Activated B cell treated with CpG ODN at 0.5 μM for 24 hours (primary cell): ENCODE data around the gene POP7. TPM values are rescaled to one million over a fixed set of nuclear protein-coding genes. Genes with fewer than 3 reads are reported as not detected.

ENCODE experiments used
- ATAC-seq: fragments of 200-7000 bp; cut with Tn5 transposase; one replicate; pipeline ENCODE4 v1.10.0; 2021; ENCODE audit warnings: low read depth, mild to moderate bottlenecking, moderate library complexity
- CTCF ChIA-PET: fragments of 350-600 bp; sonication (Branson Sonifier 250); formaldehyde crosslinking; loops from one replicate; lab custom pipeline; 2021; ENCODE audit warnings: antibody characterized with exemption; lab: Charles Lee
- POLR2A ChIA-PET: fragments of 350-600 bp; sonication (Branson Sonifier 250); formaldehyde crosslinking; loops from one replicate; lab custom pipeline; 2021; ENCODE audit warnings: antibody characterized with exemption; lab: Charles Lee
- DNase-seq: peaks from one replicate; pipeline ENCODE4 v3.0.0; 2022
- H3K27ac Mint-ChIP-seq: one replicate; pipeline ENCODE4 v1.8.0; 2020; ENCODE audit warnings: mixed read lengths
- H3K27me3 Mint-ChIP-seq: one replicate; pipeline ENCODE4 v1.8.0; 2021; ENCODE audit warnings: mixed read lengths
- H3K36me3 Mint-ChIP-seq: one replicate; pipeline ENCODE4 v1.8.0; 2021; ENCODE audit warnings: low read depth, mixed read lengths
- H3K4me1 Mint-ChIP-seq: one replicate; pipeline ENCODE4 v1.8.0; 2021; ENCODE audit warnings: mixed read lengths
- H3K4me3 Mint-ChIP-seq: one replicate; pipeline ENCODE4 v1.8.0; 2020; ENCODE audit warnings: mild to moderate bottlenecking, mixed read lengths
- H3K9me3 Mint-ChIP-seq: one replicate; pipeline ENCODE4 v1.8.0; 2020; ENCODE audit warnings: mixed read lengths
- intact Hi-C: fragments of 100-400 bp; cut with micrococcal nuclease; formaldehyde crosslinking; loops from one replicate; pipeline ENCODE4 v1.15.1; 2024
- total RNA-seq: library from RNA; stranded (reverse); gene quantifications from 2 replicates; pipeline ENCODE4 v1.2.3, GENCODE V29; 2022
- TF ChIP-seq, protein P1 (sequence below): fragments of 200-600 bp; IDR thresholded peaks from one replicate; pipeline ENCODE4 v1.8.0; 2022; ENCODE audit warnings: antibody characterized with exemption, mild to moderate bottlenecking

Gene POP7
- total RNA-seq, 1 donor from 2014 or later = 21.7 TPM

DNA sequence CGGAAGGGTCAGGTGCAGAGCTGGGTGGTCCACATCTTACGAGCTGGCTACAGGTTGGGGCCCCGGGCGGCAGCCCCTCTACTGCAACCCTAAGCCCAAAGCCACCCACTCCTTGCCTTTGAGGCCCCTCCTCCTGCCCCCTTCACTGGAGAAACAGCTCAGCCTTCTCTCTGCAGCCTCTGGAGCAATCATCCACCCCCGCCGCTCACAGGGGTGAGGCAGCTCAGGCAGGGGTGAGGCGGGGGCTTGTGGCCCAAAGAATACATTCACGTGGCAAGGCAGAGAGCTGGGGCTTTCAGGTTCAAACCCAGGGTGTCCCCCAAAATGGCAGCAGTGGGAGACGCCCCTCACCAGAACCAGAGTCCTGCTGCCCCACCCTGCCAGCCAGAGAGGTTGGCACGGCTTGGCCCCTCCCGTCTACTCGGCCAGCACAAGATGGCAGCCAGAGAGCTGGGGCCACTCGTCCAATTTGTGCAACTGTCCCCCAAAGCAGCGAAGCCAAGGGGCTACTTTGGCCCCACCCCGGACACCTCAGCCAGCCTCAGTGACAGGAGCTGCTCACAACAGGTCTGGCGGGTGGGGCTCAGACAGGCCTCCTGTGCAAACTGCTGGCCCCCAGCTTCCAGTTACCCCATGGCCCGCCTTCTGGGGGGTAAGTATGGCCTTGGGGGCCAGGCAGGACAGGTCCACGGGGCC lies 25.2 kb upstream of the POP7 start:
- H3K4me1 Mint-ChIP-seq = peaks cover 4% of the 10 kb centered on the region
- no peak overlapping the region for H3K27ac Mint-ChIP-seq
- no peaks in the 10 kb centered on the region for H3K27me3 Mint-ChIP-seq
- H3K36me3 Mint-ChIP-seq = peaks cover 71% of the 10 kb centered on the region
- DNase-seq = no peak
- intact Hi-C loops = no loop called here
- TF ChIP-seq, protein P1, sequence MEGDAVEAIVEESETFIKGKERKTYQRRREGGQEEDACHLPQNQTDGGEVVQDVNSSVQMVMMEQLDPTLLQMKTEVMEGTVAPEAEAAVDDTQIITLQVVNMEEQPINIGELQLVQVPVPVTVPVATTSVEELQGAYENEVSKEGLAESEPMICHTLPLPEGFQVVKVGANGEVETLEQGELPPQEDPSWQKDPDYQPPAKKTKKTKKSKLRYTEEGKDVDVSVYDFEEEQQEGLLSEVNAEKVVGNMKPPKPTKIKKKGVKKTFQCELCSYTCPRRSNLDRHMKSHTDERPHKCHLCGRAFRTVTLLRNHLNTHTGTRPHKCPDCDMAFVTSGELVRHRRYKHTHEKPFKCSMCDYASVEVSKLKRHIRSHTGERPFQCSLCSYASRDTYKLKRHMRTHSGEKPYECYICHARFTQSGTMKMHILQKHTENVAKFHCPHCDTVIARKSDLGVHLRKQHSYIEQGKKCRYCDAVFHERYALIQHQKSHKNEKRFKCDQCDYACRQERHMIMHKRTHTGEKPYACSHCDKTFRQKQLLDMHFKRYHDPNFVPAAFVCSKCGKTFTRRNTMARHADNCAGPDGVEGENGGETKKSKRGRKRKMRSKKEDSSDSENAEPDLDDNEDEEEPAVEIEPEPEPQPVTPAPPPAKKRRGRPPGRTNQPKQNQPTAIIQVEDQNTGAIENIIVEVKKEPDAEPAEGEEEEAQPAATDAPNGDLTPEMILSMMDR = no peak
- no peak overlapping the region for H3K4me3 Mint-ChIP-seq
- no peak for ATAC-seq
- no peaks in the 10 kb centered on the region for H3K9me3 Mint-ChIP-seq
- POLR2A ChIA-PET = interaction anchor here (0.8 to 2.6 kb wide), 3 partner anchors 9 to 15 kb away, joined by 3 to 11 read pairs (median 5); no protein-coding TSS in a partner anchor
- CTCF ChIA-PET = no interaction called here

DNA sequence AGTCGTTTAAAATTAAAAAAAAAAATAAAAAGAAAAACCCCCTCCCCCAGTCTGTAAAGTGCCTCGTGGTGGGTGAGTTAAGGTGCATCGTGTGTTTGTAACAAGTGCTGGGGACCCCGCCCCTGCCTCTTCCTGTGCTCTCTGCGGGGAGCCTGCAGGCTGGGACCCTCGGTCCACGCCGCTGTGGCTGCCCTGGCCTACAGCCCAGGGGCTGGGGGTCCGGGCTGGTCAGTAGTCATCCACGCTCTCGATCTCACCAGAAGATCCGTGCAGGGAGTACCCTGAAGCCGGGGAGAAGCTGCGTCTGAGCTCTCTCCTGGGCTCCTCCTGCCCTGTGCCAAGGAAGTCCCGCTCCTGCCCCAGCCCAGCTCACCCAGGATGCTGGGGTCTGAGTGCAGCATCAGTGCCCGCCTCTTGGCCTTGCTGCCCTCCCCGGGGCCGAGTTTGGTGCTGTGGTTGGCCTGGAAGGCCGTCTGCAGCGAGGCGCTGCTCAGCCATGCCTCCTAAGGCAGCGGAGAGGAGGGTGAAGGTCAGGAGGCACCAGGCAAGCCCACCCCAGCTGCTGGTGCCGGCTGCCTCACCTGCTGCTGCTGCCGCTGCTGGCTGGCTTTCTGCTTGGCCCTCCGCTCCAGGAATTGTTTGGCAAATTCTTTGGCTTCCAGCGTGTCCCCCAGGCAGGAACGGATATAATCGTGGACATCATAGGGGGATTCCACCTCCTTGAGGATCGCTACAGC lies 24.3 kb upstream of the POP7 start:
- peaks cover 2% of the 10 kb centered on the region for H3K4me1 Mint-ChIP-seq
- H3K9me3 Mint-ChIP-seq = no peaks in the 10 kb centered on the region
- ATAC-seq = no peak
- intact Hi-C loops = no loop called here
- POLR2A ChIA-PET = interaction anchor here (0.6 to 2.6 kb wide), 5 partner anchors 8 to 172 kb away, joined by 3 to 11 read pairs (median 3); no protein-coding TSS in a partner anchor
- TF ChIP-seq, protein P1 = no peak
- H3K36me3 Mint-ChIP-seq = peaks cover 73% of the 10 kb centered on the region
- H3K27me3 Mint-ChIP-seq = no peaks in the 10 kb centered on the region
- no peak overlapping the region for H3K27ac Mint-ChIP-seq
- no peak overlapping the region for H3K4me3 Mint-ChIP-seq
- CTCF ChIA-PET = interaction anchor here (1.9 kb wide), 1 partner anchor 10 kb away, joined by 7 read pairs; no protein-coding TSS in a partner anchor
- DNase-seq = no peak

DNA sequence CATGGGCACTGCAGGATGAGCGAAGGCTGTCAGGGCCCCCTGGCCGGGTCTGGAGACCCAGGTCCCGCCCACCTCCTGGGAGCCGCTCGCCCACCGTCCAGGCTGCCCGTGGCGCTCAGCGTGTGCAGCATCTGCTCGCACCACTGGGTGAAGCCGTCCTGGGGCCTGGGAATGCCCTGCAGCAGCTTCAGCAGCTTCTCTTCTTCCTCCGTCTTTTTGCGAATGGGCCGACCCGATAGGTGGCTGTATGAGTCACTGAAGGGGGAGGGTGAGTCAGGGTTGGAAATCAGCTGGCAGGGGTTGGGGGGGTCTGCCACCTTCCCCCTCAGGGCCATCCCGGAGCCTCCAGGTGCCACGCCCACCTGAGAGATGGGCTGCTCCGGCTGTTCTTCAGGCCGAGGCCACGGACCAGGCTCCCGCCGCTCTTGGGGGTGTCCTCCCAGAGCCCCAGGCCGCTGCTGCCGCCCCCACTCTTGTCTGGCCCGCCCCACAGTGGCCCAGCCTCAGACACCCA lies 23.6 kb upstream of the POP7 start:
- intact Hi-C loops = no loop called here
- H3K27me3 Mint-ChIP-seq = no peaks in the 10 kb centered on the region
- TF ChIP-seq, protein P1 = no peak
- CTCF ChIA-PET = interaction anchor here (1.9 kb wide), 1 partner anchor 9 kb away, joined by 7 read pairs; no protein-coding TSS in a partner anchor
- H3K9me3 Mint-ChIP-seq = no peaks in the 10 kb centered on the region
- POLR2A ChIA-PET = interaction anchor here (0.7 to 2.6 kb wide), 4 partner anchors 8 to 97 kb away, joined by 3 to 11 read pairs (median 4); no protein-coding TSS in a partner anchor
- H3K36me3 Mint-ChIP-seq = peaks cover 74% of the 10 kb centered on the region
- ATAC-seq (no peak), DNase-seq (no peak)
- no peak overlapping the region for H3K27ac Mint-ChIP-seq
- H3K4me3 Mint-ChIP-seq = no peak overlapping the region
- peaks cover 2% of the 10 kb centered on the region for H3K4me1 Mint-ChIP-seq

DNA sequence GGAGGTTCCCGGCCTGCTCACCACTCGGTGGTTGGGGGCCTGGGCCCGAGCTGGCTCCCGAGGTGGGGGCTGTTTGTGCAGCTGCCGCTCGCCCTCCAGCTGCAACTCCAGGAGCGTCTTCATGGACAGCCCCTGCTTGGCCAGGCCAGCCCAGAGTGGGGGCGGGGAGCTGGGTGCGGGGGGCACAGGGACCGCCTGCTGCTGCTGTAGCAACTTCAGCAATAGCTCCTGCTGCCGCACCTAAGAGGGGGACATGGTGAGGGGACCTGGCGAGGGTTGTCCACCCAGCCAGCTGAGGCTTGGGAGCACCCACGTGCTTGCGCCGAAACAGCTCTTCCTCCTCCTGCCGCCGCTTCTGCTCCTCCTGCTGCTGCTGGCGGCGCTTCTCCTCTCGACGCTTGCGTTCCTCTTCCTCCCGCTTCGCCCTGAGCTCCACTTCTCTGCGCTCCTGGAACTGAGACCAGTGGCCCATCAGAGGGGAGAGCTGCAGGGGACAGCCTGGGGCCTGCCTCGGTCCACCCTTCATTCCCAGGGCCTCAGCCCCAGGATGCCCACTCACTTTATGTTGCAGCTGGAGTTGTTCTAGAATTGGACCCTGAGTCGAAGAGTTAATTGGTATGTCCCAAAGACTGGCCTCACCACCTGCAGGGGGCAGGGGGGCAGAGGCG lies 22.8 kb upstream of the POP7 start:
- Mint-ChIP-seq H3K4me1 (no peaks in the 10 kb centered on the region), H3K27ac (no peak overlapping the region), H3K9me3 (no peaks in the 10 kb centered on the region), H3K27me3 (no peaks in the 10 kb centered on the region), H3K36me3 (peaks cover 72% of the 10 kb centered on the region), H3K4me3 (no peak overlapping the region)
- intact Hi-C loops = no loop called here
- CTCF ChIA-PET = interaction anchor here (0.9 to 1.9 kb wide), 2 partner anchors 8 to 10 kb away, joined by 3 to 7 read pairs; no protein-coding TSS in a partner anchor
- TF ChIP-seq, protein P1 = no peak
- POLR2A ChIA-PET = interaction anchor here (0.7 to 1.4 kb wide), 4 partner anchors 9 to 98 kb away, joined by 3 to 4 read pairs (median 3); partner anchors contain the start of genes FBXO24 and LRCH4
- DNase-seq (no peak), ATAC-seq (no peak)
